Measurements from ENCODE around the gene DDX31. TPM values are rescaled to one million over a fixed set of nuclear protein-coding genes. Genes with fewer than 3 reads are reported as not detected.
"Not testable (repeated sequence)": the region's sequence is repeated elsewhere in the genome, so short reads cannot be mapped to it uniquely, and the experiment has no call there.

DDX31 gene
- total RNA-seq, 1 experiment from 2014 or later = 28.4 TPM

GRCh38 chr9:132571806-132572600 lies 97.8 kb downstream of the DDX31 start:
- Histone ChIP-seq H3K9me3 (ENCODE audit: control insufficient read depth, low read depth, low read length) (no peaks in the 10 kb centered on the region), H3K79me2 (ENCODE audit: insufficient read depth, low read length) (no peaks in the 10 kb centered on the region), H2BK120ac (ENCODE audit: low read depth, low read length, poor library complexity, severe bottlenecking) (no peak overlapping the region), H2BK20ac (ENCODE audit: low read depth, low read length, poor library complexity, severe bottlenecking) (no peak overlapping the region), H2BK5ac (ENCODE audit: insufficient read length, low read length) (no peak overlapping the region), H2BK15ac (ENCODE audit: low read depth, low read length) (no peak overlapping the region), H3K9ac (ENCODE audit: extremely low read depth, insufficient read length, low read length) (no peak overlapping the region), H3K4me2 (ENCODE audit: insufficient read depth, insufficient read length, low read length) (no peak overlapping the region), H3K27me3 (ENCODE audit: insufficient read depth, low read length) (peaks cover 17% of the 10 kb centered on the region), H3K4me1 (ENCODE audit: insufficient read depth, low read length) (no peaks in the 10 kb centered on the region), H3T11ph (ENCODE audit: low read length) (no peak overlapping the region), H3K14ac (ENCODE audit: insufficient read depth, low read length) (no peak overlapping the region), H3K79me1 (ENCODE audit: insufficient read depth, low read depth, low read length, poor library complexity, severe bottlenecking) (no peaks in the 10 kb centered on the region), H4K91ac (ENCODE audit: insufficient read length, low read depth, low read length) (no peak overlapping the region), H2BK12ac (ENCODE audit: insufficient read length, low read depth, low read length) (no peak overlapping the region), H4K5ac (ENCODE audit: insufficient read length, low read depth, low read length) (no peak overlapping the region), H2AFZ (ENCODE audit: low read length) (no peak overlapping the region), H3K23me2 (ENCODE audit: insufficient read length, low read depth, low read length, poor library complexity, severe bottlenecking) (no peaks in the 10 kb centered on the region), H3K56ac (ENCODE audit: insufficient read length, low read depth, low read length) (no peak overlapping the region), H3K23ac (ENCODE audit: insufficient read length, low read depth, low read length) (no peak overlapping the region), H2AK5ac (ENCODE audit: insufficient read length, low read length) (no peak overlapping the region), H4K8ac (replicated peaks; ENCODE audit: insufficient read length, low read depth, low read length) (no peak overlapping the region), H3K27ac (ENCODE audit: insufficient read length, low read depth, low read length) (no peak overlapping the region), H4K20me1 (ENCODE audit: control insufficient read depth, insufficient read depth, insufficient read length) (no peaks in the 10 kb centered on the region), H3K18ac (ENCODE audit: insufficient read length, low read depth, low read length) (no peak overlapping the region), H3K4ac (ENCODE audit: low read depth, low read length) (no peak overlapping the region)
- Mint-ChIP-seq H3K4me3 (no peak overlapping the region), H3K36me3 (ENCODE audit: insufficient read depth in 1 of 3, low read depth in 3 of 3) (no peaks in the 10 kb centered on the region), H3K27ac (peak overlapping the region in 1 of 3 experiments; percentile 57; a peak in 1 of 7 replicates), H3K4me1 (peaks cover 7 to 14% of the 10 kb centered on the region in 2 experiments), H3K9me3 (no peaks in the 10 kb centered on the region; a peak in 1 of 5 replicates), H3K27me3 (ENCODE audit: low read depth) (peaks cover 27% of the 10 kb centered on the region)
- no peak for DNase-seq
- TF ChIP-seq CTCF (conservative IDR thresholded peaks at IDR 0.05) = no peak
- WGBS (ENCODE audit: extremely low coverage, insufficient read length, low lambda C conversion rate) = no CpG with 5 or more reads among the region's 15 CpGs

DNA sequence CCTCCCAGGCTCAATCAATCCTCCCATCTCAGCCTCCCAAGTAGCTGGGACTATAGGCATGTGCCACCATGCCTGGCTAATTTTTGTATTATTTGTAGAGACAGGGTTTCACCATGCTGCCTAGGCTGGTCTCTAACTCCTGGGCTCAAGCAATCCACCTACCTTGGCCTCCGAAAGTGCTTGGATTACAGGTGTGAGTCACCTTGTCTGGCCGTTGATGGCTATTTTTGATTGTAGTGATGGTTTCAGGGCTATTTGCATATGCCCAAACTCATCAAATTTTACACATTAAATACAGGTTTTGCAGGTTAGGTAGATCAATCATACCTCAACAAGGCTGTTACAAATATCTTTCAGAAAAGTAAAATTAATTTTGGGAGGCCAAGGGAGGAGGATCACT lies 101.0 kb downstream of the DDX31 start:
- H3K9ac ChIP-seq (ENCODE audit: extremely low read depth, insufficient read length, low read length); H3K4me3 Mint-ChIP-seq; H3K4me1 ChIP-seq (ENCODE audit: insufficient read depth, low read length); H2BK20ac ChIP-seq (ENCODE audit: low read depth, low read length, poor library complexity, severe bottlenecking); H3T11ph ChIP-seq (ENCODE audit: low read length); H3K36me3 Mint-ChIP-seq (ENCODE audit: insufficient read depth in 1 of 3, low read depth in 3 of 3); H3K27ac Mint-ChIP-seq; H4K5ac ChIP-seq (ENCODE audit: insufficient read length, low read depth, low read length); DNase-seq; H3K9me3 Mint-ChIP-seq; H4K91ac ChIP-seq (ENCODE audit: insufficient read length, low read depth, low read length); H3K4me2 ChIP-seq (ENCODE audit: insufficient read depth, insufficient read length, low read length); H2BK15ac ChIP-seq (ENCODE audit: low read depth, low read length); H3K9me3 ChIP-seq (ENCODE audit: control insufficient read depth, low read depth, low read length); H3K27me3 ChIP-seq (ENCODE audit: insufficient read depth, low read length); H3K27me3 Mint-ChIP-seq (ENCODE audit: low read depth); H3K23ac ChIP-seq (ENCODE audit: insufficient read length, low read depth, low read length); H2BK5ac ChIP-seq (ENCODE audit: insufficient read length, low read length); H3K18ac ChIP-seq (ENCODE audit: insufficient read length, low read depth, low read length); H2AK5ac ChIP-seq (ENCODE audit: insufficient read length, low read length); H2AFZ ChIP-seq (ENCODE audit: low read length); H4K20me1 ChIP-seq (ENCODE audit: control insufficient read depth, insufficient read depth, insufficient read length); H3K14ac ChIP-seq (ENCODE audit: insufficient read depth, low read length); H3K4ac ChIP-seq (ENCODE audit: low read depth, low read length); H2BK12ac ChIP-seq (ENCODE audit: insufficient read length, low read depth, low read length); H3K79me2 ChIP-seq (ENCODE audit: insufficient read depth, low read length); H3K27ac ChIP-seq (ENCODE audit: insufficient read length, low read depth, low read length); H3K56ac ChIP-seq (ENCODE audit: insufficient read length, low read depth, low read length); H3K23me2 ChIP-seq (ENCODE audit: insufficient read length, low read depth, low read length, poor library complexity, severe bottlenecking); H2BK120ac ChIP-seq (ENCODE audit: low read depth, low read length, poor library complexity, severe bottlenecking); H4K8ac ChIP-seq (replicated peaks; ENCODE audit: insufficient read length, low read depth, low read length); H3K79me1 ChIP-seq (ENCODE audit: insufficient read depth, low read depth, low read length, poor library complexity, severe bottlenecking): not testable (repeated sequence)
- no CpG with 5 or more reads among the region's 2 CpGs for WGBS (ENCODE audit: extremely low coverage, insufficient read length, low lambda C conversion rate)
- H3K4me1 Mint-ChIP-seq = peaks cover 10 to 17% of the 10 kb centered on the region in 2 experiments
